Nephron (organoid): ENCODE measurements around the gene TRIM44.

Experiments
- H3K27ac Mint-ChIP-seq, 3 experiments: 2 replicates each; pipeline ENCODE4 v1.8.0; 2020; ENCODE audit warnings: mixed read lengths in 3 of 3, mild to moderate bottlenecking in 2 of 3, moderate library complexity in 1 of 3
- H3K27me3 Mint-ChIP-seq: 2 replicates; pipeline ENCODE4 v1.8.0; 2021; ENCODE audit warnings: low read depth, mild to moderate bottlenecking, moderate library complexity, mixed read lengths
- H3K36me3 Mint-ChIP-seq: 2 replicates; pipeline ENCODE4 v1.8.0; 2020; ENCODE audit warnings: low read depth, mixed read lengths
- H3K4me1 Mint-ChIP-seq: 2 replicates; pipeline ENCODE4 v1.8.0; 2020; ENCODE audit warnings: mixed read lengths
- H3K4me3 Mint-ChIP-seq, 3 experiments: 2 replicates each; pipeline ENCODE4 v1.8.0; 2020; ENCODE audit warnings: mild to moderate bottlenecking in 3 of 3, mixed read lengths in 3 of 3, moderate library complexity in 2 of 3
- H3K9me3 Mint-ChIP-seq: 2 replicates; pipeline ENCODE4 v1.8.0; 2020; ENCODE audit warnings: mixed read lengths
- CTCF ChIP-seq, 3 experiments: fragments of 200-600 bp; sonication (generic); IDR thresholded peaks; one replicate each; pipeline ENCODE4 v1.5.0; 2021; ENCODE audit warnings: antibody characterized with exemption in 3 of 3; ENCODE audit not compliant: unreplicated experiment in 3 of 3

Gene TRIM44

GRCh38 chr11:35814720-35815305 is 152.2 kb downstream of the TRIM44 start:
- Mint-ChIP-seq H3K4me3 (peak overlapping the region in 1 of 3 experiments; percentile 10), H3K27ac (peak overlapping the region; percentile 70 to 94 (median 85)), H3K27me3 (no peaks in the 10 kb centered on the region), H3K4me1 (peaks cover 94% of the 10 kb centered on the region), H3K36me3 (peaks cover 38% of the 10 kb centered on the region), H3K9me3 (peaks cover 2% of the 10 kb centered on the region)
- TF ChIP-seq CTCF (IDR thresholded peaks at IDR 0.05; ENCODE audit: unreplicated experiment in 3 of 3): no peak

GRCh38 chr11:35815556-35816315 is 153.2 kb downstream of the TRIM44 start:
- Mint-ChIP-seq H3K4me1 (peaks cover 92% of the 10 kb centered on the region), H3K27ac (peak overlapping the region; percentile 70 to 94 (median 85)), H3K9me3 (peaks cover 2% of the 10 kb centered on the region), H3K27me3 (no peaks in the 10 kb centered on the region), H3K36me3 (peaks cover 38% of the 10 kb centered on the region), H3K4me3 (no peak overlapping the region)
- no peak for TF ChIP-seq CTCF (IDR thresholded peaks at IDR 0.05; ENCODE audit: unreplicated experiment in 3 of 3)

- H3K36me3 Mint-ChIP-seq: peaks cover 30% of the 10 kb centered on the region
- H3K27ac Mint-ChIP-seq: no peak overlapping the region
- no peaks in the 10 kb centered on the region for H3K27me3 Mint-ChIP-seq
Measured at GRCh38 chr11:35820614-35821013, 158.0 kb downstream of the TRIM44 start.

GRCh38 chr11:35822815-35823495 is 160.4 kb downstream of the TRIM44 start:
- H3K27me3 Mint-ChIP-seq: no peaks in the 10 kb centered on the region
- no peak for TF ChIP-seq CTCF (IDR thresholded peaks at IDR 0.05; ENCODE audit: unreplicated experiment in 3 of 3)
- peak overlapping the region in 1 of 3 experiments; percentile 27 for H3K27ac Mint-ChIP-seq
- peaks cover 2% of the 10 kb centered on the region for H3K9me3 Mint-ChIP-seq
- peaks cover 39% of the 10 kb centered on the region for H3K4me1 Mint-ChIP-seq
- peak overlapping the region in 1 of 3 experiments; percentile 6 for H3K4me3 Mint-ChIP-seq
- peaks cover 13% of the 10 kb centered on the region for H3K36me3 Mint-ChIP-seq

More at GRCh38 chr11:35820614-35821013, 158.0 kb downstream of the TRIM44 start:
- Mint-ChIP-seq H3K4me3 (no peak overlapping the region), H3K4me1 (peaks cover 61% of the 10 kb centered on the region), H3K9me3 (peaks cover 2% of the 10 kb centered on the region)
- no peak for TF ChIP-seq CTCF (IDR thresholded peaks at IDR 0.05; ENCODE audit: unreplicated experiment in 3 of 3)

- H3K4me3 Mint-ChIP-seq: no peak overlapping the region
- peaks cover 8% of the 10 kb centered on the region for H3K36me3 Mint-ChIP-seq
- no peaks in the 10 kb centered on the region for H3K27me3 Mint-ChIP-seq
- no peak for TF ChIP-seq CTCF (IDR thresholded peaks at IDR 0.05; ENCODE audit: unreplicated experiment in 3 of 3)
- H3K9me3 Mint-ChIP-seq: peaks cover 2% of the 10 kb centered on the region
- H3K27ac Mint-ChIP-seq: peak overlapping the region in 1 of 3 experiments; percentile 27
- H3K4me1 Mint-ChIP-seq: peaks cover 30% of the 10 kb centered on the region
Measured at GRCh38 chr11:35823742-35824298, 161.2 kb downstream of the TRIM44 start.
